Stimulated activated CD8-positive, alpha-beta memory T cell treated with anti-CD3 and anti-CD28 coated beads, Interleukin-7, amount 100 ng/mL, for 48 hours (primary cell): ENCODE measurements around the gene CYTH1.

Experiments used
- DNase-seq, 2 donors: peaks; one replicate each; pipeline ENCODE4 v3.0.0-alpha.2; 2020; ENCODE audit warnings: low read depth in 1 of 2; ENCODE audit errors: extremely low read depth in 1 of 2

The CYTH1 gene

DNA sequence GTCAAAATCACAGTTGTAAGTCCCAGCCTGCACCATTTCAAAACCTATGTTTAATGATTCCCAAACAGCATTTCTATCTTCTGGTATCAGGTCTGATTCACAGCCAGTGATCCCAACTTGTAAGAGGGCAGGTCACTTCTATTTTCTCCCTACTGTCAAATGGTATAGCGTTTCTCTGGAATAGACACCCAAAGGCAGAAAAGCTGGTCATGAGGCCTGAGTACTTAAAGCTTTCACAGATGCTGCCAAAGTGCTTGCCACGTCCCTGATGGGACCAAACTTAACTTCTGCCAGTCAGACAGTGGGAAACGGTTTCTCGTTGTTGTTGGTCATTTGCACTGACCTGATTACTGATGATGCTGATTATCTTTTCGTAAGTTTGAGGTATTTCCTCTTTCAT, 43.4 kb downstream of the CYTH1 start:
- DNase-seq, result no peak

DNA sequence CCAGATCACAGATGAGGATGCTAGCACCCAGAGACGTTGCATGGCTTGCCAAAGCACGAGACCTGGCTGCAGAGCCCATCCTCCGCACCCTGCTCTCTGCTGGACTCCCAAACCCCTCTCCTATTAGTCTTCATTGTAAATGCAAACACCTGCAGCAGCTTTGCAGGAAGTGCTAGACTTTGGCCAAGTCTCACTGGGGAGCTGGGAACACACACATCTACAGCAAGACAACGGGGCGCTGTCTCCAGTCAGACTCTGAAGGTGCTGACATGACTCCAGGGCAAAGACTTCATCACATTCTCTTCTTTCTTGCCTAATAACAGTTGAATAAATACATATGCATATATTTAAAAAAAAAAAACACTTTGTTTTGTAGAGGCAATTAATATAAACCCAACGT, 43.8 kb downstream of the CYTH1 start:
- no peak for DNase-seq

DNA sequence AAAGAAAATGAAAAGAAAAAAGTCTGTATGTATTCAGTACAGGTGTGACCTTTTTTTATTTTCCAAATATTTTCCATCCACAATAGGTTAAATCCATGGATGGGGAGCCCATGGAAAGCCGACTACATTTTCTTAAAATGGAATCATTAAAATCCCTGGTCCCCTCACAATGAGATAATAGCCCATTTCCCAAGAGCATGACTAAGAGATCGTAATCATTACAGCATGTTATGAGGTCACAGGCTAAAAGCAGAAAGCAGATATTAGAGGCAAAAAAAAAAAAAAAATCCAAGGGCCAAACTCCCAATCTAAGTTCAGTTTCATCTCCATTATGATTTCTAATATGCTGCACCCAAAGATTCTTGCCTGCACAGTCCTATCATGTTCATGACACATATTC, 44.7 kb downstream of the CYTH1 start:
- DNase-seq, result no peak

DNA sequence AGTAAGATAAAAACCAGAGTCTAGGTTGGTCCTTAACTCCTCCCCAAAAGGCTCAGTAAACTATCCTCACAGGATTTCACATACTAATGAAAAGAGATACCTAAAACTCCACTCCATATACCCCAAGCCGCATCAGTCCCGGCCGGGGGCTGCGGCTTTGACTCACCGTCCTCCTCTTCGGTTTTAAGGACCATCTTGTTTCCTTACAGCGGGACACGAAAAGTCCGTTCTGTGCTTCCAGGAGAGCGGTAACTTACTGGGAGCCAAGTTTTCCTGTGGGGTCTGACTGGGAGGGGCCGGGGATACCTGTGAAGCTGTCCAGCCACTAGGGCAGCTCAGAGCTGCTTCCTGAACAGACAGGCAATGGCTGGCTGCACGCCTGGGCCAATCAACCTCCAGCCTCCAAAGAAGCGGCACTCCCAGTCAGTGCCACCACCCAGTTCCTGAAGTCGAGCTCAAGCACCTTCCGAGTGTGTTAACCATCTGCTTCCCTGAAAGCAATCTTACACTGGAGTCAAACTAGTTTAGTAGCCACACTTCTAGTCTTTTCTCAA, 45.5 kb downstream of the CYTH1 start:
- peak in 1 of 2 donors; percentile 47 for DNase-seq

DNA sequence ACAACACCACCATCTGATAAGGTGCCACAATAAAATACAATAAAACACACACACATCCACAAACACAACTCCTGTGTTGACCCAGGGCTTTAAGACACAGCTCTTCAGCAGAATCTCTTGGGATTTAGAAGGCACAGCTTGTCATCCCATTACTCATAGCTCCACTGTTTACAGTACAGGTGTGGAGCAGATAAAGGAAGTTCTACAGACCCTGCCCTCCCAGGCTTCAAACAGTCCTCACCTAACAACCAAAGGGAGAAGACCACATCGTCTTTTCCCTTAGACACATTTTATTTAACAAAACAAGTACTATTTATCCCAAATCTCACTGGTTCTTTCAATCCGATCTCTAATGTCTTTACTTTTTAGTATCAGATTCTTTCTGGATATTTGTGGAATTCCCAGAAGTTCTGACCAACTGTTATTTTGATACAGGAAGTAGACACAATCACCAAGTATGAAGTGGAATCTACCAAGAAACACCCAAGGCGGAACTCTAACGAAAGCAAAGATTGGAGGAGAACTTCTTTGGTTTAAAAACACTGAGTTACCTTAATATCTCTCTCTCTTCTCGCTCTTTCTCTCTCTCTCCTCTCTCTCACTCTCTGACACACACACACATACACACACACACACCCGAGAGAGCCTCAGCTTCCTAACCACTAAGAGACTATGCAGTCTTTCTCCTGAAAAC, 46.1 kb downstream of the CYTH1 start:
- no peak for DNase-seq

DNA sequence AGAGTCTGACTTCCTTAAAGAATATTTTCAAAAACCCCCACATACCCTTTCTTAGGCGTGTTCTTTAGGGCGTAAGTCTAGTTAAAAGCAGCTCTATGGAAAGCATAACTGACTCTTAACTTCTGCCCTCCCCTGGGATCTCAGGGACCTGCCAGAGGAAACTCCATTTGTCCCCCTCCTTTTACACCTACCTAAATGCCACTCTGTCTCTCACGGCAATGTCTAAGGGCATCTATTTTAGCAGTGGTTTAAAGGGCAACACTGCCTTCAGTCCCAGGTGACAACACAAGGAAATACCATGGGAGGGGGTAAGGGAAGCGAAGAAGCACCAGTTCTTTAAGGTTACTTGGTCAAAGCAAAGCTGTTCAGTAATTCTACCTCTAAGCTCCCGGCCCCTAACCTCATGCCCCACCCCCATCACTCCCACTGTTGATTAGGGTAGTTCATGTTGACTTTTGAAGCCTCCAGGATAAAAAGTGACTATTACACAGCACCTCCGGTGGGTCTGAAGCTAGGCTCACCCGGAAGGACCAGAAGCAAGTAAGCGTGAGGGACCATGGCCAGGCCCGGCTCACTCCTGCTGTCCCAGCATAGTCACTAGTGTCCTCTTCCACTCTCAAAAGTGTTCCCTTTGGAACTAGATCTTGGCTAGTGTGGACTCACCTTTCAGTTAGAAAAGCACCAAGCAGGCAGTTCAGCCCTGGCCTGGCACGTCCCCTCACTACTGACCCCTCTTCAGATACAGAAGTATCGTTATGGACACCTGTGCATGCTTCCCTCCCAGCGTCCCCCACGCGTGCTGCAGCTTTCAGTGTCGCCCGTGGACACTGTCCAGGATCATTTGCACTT, 47.1 kb downstream of the CYTH1 start:
- no peak for DNase-seq

DNA sequence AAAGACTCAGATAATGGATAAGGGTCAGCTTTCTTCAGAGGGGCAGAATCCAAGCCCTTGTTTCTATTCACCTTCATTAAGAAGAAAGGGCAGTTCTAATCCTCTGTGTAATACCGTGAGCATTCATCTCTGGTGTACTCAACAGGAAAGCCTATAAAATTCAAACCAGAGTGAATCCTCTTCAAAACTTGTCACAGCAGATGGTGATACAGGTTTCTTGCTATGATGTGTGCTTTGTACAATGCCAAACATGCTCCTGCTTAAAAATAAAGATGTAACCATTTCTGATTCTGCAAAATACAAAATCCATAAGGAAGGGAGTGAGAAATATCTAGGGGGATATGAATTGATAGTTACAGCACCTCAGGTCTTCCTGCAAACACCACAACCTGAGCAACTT, 49.7 kb downstream of the CYTH1 start:
- no peak for DNase-seq

DNA sequence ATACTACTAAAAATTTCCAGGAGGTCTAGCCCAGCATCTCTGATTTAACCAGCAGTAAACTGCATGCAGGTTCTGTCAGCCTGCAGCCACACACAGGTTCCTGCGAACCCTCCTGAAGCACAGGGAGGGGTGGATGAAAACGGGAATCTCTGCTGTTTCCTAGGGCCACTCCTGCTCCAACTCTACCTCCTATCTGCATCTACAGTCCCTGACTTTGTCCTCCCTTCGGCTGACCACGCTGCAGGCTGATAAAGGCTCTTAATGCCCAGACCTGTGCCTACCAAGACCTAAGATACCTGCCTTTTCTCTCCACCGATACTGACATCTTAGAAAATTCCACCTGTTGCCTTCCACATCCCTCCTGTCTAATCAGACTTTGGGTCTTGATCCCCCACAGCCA, 50.2 kb downstream of the CYTH1 start:
- no peak for DNase-seq

DNA sequence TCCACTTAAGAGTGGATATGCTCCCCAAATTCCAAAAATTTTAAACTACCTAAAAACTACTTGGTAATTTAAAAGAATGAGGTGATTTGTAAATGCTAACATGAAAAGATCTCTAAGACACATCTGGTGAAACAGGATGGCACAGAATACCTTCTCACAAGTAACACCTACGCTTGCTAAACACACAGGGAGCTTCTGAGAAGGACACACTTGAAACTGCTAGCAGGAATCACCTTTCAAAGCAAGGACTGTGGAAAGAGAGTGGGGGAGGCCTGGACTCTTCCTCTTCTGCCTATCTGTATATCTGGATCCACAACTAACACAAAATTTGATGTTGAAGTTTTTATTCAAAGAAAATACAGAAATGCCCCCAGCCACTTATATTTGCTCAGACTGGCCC, 52.4 kb downstream of the CYTH1 start:
- DNase-seq, result no peak

DNA sequence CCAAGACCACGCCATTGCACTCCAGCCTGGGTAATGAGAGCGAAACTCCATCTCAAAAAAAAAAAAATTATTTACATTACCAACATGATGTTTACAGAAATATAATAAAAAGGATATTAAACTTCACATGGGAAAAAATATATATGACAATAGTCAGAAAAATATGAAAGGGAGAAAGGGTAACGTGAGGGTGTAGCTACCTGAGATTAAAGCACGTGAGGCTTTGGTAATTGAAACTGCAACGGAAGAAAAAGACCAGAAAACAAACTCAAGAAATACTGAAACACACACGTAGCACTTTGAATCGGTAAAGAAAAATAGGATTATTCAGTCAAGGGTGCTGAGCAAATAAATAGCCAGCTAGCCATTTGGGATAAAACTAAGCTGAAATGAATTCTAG, 53.6 kb downstream of the CYTH1 start:
- no peak for DNase-seq

DNA sequence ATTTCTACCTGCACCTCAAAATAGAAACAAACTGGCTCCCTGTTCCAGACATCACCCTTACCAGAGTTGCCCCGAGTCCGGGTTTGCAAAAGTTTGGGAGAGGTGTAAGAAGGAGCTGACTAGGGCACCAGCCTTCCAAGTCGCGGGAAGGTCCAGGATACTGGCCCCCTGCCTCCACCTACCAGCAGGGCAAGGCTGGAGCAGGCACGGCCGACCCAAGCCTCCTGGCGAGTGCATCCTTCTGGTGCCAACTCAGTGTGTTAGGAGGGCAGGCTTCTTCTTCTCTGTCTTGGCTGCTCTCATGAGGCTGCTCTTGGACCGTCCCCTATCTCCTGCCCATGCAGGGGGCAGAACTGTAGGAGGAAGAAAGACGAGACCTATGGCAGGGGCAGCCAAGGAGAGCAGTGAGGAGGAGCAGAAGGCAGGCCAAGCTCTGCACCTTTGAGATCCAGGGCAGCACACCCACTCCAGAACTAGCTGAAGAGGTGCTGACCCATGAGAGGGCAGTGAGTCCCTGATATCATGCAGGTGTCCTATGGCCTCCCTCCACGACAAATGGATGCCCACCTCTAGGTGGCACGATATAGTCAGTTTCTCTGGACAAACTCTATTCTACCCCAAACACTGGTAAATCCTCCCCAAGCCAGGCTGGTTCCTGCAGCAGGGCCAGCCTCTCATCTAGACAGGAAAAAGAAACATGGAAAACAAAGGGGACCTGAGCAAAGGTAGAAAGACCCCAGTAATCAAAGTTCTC, 54.4 kb downstream of the CYTH1 start:
- DNase-seq, result no peak

DNA sequence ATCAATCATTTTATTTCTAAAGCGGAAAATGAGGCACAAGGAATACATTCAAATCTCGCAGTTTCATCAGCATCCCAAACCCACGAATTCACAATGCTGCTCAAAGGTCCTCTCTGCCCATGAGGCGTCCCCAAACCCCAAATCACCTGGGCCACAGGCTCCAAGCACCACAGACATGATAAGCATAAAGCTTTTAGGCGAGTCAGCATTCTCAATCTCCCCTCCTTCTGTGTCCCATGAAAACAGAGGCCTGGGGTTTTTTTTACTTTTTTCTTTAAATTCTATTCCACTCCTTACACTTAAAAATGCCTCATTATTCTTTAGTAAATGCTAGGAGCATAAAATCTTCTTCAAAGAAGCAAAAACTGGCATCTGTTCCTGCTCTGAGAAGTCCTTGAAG, 55.0 kb downstream of the CYTH1 start:
- no peak for DNase-seq

DNA sequence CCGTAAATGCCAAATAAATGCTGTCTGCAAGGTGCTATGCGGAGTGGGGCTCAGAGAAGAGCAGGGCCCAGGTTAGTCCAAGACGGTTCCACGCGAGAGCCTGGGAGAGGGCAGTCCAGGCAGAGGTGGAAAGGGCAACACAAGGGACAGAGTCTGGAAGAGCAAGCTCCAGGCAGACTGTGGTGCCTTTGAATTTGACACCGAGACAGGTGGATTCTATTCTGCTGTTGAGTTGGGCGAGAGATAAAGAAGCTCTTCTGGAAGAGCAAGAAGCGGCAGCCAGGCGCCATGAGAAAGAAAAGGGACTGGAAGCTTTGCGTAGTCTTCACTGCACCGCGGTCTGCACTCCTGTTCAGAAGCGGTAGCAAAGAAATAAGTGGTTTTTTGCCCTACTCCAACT, 55.6 kb downstream of the CYTH1 start:
- no peak for DNase-seq

DNA sequence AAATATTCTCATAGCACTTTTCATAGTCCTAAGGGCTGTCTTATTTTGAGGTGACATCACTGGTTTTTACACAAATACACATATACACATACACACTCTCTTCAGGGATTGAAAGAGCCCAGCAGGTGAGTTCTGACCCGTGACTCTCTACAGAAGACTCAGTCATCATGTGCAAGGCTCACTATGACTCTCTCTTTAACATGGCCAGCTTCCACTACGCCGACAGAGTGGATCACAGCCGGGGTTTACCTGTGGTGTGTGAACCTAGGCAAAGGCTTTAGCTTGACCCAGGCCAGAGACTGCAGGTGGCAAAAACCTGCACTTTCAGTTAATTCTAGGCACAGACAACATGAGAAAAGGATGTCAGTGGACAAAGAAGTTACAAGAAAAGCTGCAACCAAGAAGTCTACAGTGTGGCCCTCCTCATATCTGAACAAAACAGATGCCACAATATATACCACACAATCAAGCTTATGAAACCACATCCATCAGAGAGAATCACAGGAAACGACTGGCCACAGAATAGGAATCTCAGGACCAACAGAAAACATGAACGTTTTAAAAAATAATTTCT, 56.5 kb downstream of the CYTH1 start:
- no peak for DNase-seq

DNA sequence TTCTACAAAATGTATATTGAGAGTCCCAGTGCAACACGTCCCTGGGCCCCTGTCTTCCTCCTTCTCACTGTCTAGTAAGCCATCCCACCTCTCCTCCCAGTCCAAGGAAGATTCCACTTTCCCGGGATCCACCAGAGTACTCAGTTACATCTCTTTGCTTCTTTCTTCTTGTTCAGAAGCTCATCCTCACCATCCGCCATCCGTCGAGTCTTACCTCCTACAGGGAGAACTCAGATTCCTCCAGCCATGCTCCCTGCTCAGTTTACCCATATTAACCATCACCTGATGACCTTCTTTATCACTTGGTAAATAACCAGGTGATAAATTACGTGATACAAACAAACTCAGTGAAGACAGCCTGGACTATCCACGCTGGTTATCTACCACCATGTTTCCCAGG, 57.1 kb downstream of the CYTH1 start:
- no peak for DNase-seq

DNA sequence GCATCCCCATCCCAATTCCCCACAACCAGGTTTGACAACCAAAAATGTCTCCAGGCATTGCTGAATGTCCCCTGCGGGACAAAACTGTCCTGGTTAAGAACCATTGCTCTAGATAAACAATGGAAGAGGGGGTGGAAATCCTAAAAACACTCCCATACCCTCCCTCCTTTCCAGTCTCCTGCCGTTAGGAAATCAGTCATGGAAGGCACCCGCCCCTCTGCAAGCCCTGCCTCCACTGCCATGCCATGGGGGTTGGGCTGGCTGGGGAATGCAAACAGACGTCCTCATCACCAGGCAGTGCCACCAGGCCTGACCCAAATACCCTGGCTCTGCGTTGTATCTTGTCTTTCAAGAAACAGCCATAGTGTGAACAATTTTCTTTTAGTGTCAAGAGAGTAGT, 57.5 kb downstream of the CYTH1 start:
- no peak for DNase-seq

DNA sequence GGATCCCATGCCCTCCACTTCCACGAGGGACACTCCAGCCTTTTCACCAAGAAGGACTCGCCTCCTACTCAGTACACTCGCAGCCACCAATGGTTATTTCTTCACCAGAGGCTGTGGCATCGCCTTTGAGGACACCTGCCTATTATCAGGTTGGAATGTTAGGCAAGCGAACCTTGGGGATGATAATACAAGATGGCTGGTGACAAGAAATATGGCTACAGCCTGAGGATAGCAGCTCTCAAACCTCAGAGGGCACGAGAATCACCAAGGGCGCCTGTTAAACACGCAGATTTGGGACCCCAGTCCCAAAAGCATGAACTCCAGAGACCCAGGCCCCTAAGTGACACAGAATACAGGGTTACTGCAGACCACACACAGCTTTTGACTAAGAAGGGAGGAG, 58.1 kb downstream of the CYTH1 start:
- no peak for DNase-seq

DNA sequence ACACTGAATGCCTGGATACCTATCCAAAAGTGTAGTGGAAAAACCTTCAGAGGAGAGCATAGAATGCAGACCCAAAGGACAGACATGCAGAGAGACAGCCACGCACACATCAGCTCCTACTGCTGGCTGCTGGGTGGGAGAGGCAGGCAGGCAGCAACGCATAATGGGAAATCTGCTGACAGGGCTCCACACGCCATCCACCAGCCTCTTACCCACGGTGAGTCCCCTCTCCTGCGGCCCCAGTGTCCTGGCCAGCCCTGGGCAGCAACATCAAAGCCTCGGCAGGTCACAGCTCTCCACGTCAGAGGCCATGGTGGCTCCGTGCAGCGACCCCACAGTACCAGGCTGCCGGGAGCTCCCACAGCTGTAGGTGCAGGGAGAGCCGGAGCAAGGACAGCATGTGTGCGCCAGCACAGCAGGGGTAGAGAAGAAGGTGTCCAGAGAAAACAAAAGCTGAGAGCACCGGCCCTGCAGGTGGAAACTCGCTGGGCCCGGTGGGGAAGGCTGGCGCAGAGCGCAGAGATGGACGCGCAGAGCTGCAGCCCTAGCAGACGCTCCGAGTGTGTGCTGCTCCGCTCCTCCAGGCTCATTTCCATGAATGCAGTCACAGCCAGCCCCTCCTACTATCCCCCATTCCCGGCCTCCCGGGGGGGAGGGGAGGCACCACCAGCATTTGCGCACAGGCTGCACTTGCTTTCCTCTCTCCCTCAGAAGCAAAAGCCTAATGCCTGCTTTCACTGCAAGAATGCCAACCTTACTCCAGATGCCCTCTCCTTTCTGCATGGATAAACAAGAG, 58.9 kb downstream of the CYTH1 start:
- DNase-seq, result no peak

DNA sequence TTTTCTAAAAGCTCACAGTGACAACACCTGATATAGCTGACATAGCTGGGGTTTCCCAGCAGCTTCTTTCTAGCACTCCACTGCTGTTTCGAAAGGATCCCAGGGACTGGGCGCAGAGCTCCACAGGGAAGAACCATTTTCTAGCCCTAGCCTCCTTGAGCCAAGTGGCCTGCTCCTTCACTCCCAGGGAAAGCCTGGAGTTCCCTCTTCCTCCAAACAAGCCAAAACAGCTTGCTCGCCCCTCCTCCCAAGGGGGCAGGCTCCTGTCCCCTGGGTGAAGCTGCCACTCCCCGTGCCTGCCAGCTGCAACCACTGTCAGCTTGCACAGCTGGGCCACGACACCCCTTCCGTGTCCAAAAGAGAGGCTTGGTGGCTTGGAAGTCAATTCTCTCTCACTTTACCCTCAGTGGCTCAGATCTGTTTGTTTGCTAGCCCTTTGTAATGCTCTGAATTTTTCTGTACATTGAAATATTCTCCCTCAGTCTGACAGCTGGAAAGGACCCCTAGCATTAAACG, 59.8 kb downstream of the CYTH1 start:
- DNase-seq, result no peak

DNA sequence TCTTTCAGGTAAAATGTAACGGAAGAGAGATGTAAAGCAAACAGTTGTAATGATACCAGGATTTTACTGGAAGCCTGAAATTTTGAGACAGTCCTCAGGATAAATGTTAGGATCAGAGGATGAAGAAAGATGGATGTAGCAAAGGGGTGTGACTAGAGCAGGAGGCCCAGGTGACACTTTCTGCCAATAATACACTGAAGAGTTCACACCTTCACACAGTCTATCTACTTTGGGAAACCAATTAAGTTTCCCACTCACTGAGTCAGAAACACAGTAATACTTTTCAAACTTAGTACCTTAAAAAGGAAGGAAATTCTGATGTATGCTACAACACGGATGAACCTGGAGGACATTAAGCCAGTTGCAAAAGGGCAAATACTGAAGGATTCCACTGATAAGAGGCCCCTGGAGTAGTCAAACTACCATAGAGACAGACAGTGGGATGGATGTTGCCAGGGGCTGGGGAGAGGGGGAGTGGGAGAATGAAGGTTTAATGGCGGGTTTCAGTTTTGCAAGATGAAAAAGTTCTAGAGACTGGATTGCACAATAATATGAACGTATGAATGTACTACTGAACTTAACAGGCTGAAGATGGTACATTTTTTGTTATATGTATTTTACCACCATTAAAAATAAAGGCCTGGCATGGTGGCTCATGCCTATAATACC, 62.3 kb downstream of the CYTH1 start:
- DNase-seq, result no peak
